ENCODE data around the gene EEF1G. TPM values are rescaled to one million over a fixed set of nuclear protein-coding genes. Genes with fewer than 3 reads are reported as not detected.

Gene EEF1G
- total RNA-seq, 2 experiments from 2014 or later: 1,925 to 1,979 TPM

GRCh38 chr11:62543680-62544444 is 29.8 kb downstream of the EEF1G start:
- Mint-ChIP-seq H3K27me3 (peaks cover 3% of the 10 kb centered on the region), H3K9me3 (no peaks in the 10 kb centered on the region), H3K36me3 (ENCODE audit: low read depth) (no peaks in the 10 kb centered on the region), H3K27ac (peak overlapping the region; percentile 73), H3K4me3 (peak overlapping the region; percentile 79), H3K4me1 (ENCODE audit: low read depth) (peaks cover 75% of the 10 kb centered on the region)
- POLR2A ChIA-PET: interaction anchor here (0.8 to 3.9 kb wide), 10 partner anchors 10 to 337 kb away, joined by 3 to 38 read pairs (median 4); partner anchors contain the start of genes SLC3A2 and TUT1
- intact Hi-C loops (cut with micrococcal nuclease): loop anchor here (2.0 kb wide), 2 partner anchors 13 to 117 kb away; no protein-coding TSS in a partner anchor
- DNase-seq (no peak), ATAC-seq (no peak)
- TF ChIP-seq CTCF (IDR thresholded peaks at IDR 0.05): no peak
- CTCF ChIA-PET: interaction anchor here (1.0 to 10.6 kb wide), 33 partner anchors 9 to 480 kb away, joined by 3 to 186 read pairs (median 6); partner anchors contain the start of gene SCGB1A1

- Mint-ChIP-seq H3K27me3 (peaks cover 3% of the 10 kb centered on the region), H3K4me1 (ENCODE audit: low read depth) (peaks cover 76% of the 10 kb centered on the region), H3K27ac (peak overlapping the region; percentile 73), H3K9me3 (no peaks in the 10 kb centered on the region), H3K4me3 (peak overlapping the region; percentile 79), H3K36me3 (ENCODE audit: low read depth) (no peaks in the 10 kb centered on the region)
- intact Hi-C loops (cut with micrococcal nuclease): loop anchor here (2.0 kb wide), 2 partner anchors 14 to 116 kb away; no protein-coding TSS in a partner anchor
- CTCF ChIA-PET: interaction anchor here (0.6 to 10.6 kb wide), 59 partner anchors 9 to 481 kb away, joined by 3 to 186 read pairs (median 4); partner anchors contain the start of genes EEF1G, LBHD1, SCGB1A1 and UQCC3
- TF ChIP-seq CTCF (IDR thresholded peaks at IDR 0.05): peak; percentile 100
- DNase-seq (peak; percentile 85), ATAC-seq (peak; percentile 65)
- POLR2A ChIA-PET: interaction anchor here (0.7 to 3.9 kb wide), 9 partner anchors 9 to 147 kb away, joined by 3 to 38 read pairs (median 4); partner anchors contain the start of gene TUT1
These were observed 30.7 kb downstream of the EEF1G start for GRCh38 chr11:62542750-62543567.

- peak overlapping the region; percentile 9 for H3K4me3 Mint-ChIP-seq
- POLR2A ChIA-PET: interaction anchor here (0.7 to 3.9 kb wide), 9 partner anchors 10 to 146 kb away, joined by 3 to 38 read pairs (median 4); partner anchors contain the start of gene TUT1
These were observed 31.5 kb downstream of the EEF1G start for GRCh38 chr11:62542111-62542745.

More at GRCh38 chr11:62542111-62542745, 31.5 kb downstream of the EEF1G start:
- peaks cover 69% of the 10 kb centered on the region for H3K4me1 Mint-ChIP-seq (ENCODE audit: low read depth)
- intact Hi-C loops (cut with micrococcal nuclease): loop anchor here (2.0 kb wide), 2 partner anchors 15 to 115 kb away; no protein-coding TSS in a partner anchor
- H3K27ac Mint-ChIP-seq: peak overlapping the region; percentile 59
- no peak for ATAC-seq
- H3K9me3 Mint-ChIP-seq: no peaks in the 10 kb centered on the region
- CTCF ChIA-PET: interaction anchor here (0.8 to 10.6 kb wide), 40 partner anchors 11 to 276 kb away, joined by 3 to 186 read pairs (median 4); partner anchors contain the start of genes LBHD1, SCGB1A1, UQCC3 and ZBTB3
- DNase-seq: no peak
- H3K36me3 Mint-ChIP-seq (ENCODE audit: low read depth): no peaks in the 10 kb centered on the region
- no peaks in the 10 kb centered on the region for H3K27me3 Mint-ChIP-seq
- TF ChIP-seq CTCF (IDR thresholded peaks at IDR 0.05): no peak
